ENCODE measurements around the gene LINS1. TPM values are rescaled to one million over a fixed set of nuclear protein-coding genes. Genes with fewer than 3 reads are reported as not detected.

Gene LINS1
- total RNA-seq, 2 experiments from 2014 or later, result 38.9 to 39.6 TPM

GRCh38 chr15:100597862-100598261 lies 4.1 kb downstream of the LINS1 start:
- Mint-ChIP-seq H3K36me3 (ENCODE audit: low read depth) (peaks cover 16% of the 10 kb centered on the region), H3K9me3 (no peaks in the 10 kb centered on the region), H3K27ac (no peak overlapping the region), H3K27me3 (no peaks in the 10 kb centered on the region), H3K4me1 (ENCODE audit: low read depth) (peaks cover 67% of the 10 kb centered on the region), H3K4me3 (peak overlapping the region; percentile 64)
- H3K4me1 ChIP-seq (ENCODE audit: insufficient read depth, low read length), result peaks cover 64% of the 10 kb centered on the region
- no peak for TF ChIP-seq CTCF (IDR thresholded peaks at IDR 0.05)
- H3K9me3 ChIP-seq (ENCODE audit: control insufficient read depth in 1 of 2, insufficient read depth in 1 of 2, low read length in 2 of 2), result no peaks in the 10 kb centered on the region
- H3K27me3 ChIP-seq (ENCODE audit: control insufficient read depth in 1 of 2, insufficient read depth in 2 of 2, low read length in 2 of 2), result no peaks in the 10 kb centered on the region
- DNase-seq (peak in 2 of 14 experiments; percentile 39 to 49), ATAC-seq (ENCODE audit: poor library complexity) (no peak)
- H3K27ac ChIP-seq (ENCODE audit: low read depth in 1 of 2, low read length in 2 of 2), result peak overlapping the region; percentile 75 to 81
- ChIA-PET CTCF (interaction anchor here (1.0 to 2.4 kb wide), 5 partner anchors 25 to 670 kb away, joined by 4 to 10 read pairs (median 6); no protein-coding TSS in a partner anchor), POLR2A (interaction anchor here (1.3 to 4.3 kb wide), 5 partner anchors 26 to 669 kb away, joined by 3 to 44 read pairs (median 9); no protein-coding TSS in a partner anchor)
- peak overlapping the region; percentile 6 for H3K4me3 ChIP-seq (ENCODE audit: low read length)
- intact Hi-C loops (cut with DNase I, micrococcal nuclease), result loop anchor here in 1 of 2 experiments (10.0 kb wide), 1 partner anchor 673 kb away; no protein-coding TSS in a partner anchor
- H3K36me3 ChIP-seq (ENCODE audit: insufficient read depth, low read length), result peaks cover 3% of the 10 kb centered on the region

DNA sequence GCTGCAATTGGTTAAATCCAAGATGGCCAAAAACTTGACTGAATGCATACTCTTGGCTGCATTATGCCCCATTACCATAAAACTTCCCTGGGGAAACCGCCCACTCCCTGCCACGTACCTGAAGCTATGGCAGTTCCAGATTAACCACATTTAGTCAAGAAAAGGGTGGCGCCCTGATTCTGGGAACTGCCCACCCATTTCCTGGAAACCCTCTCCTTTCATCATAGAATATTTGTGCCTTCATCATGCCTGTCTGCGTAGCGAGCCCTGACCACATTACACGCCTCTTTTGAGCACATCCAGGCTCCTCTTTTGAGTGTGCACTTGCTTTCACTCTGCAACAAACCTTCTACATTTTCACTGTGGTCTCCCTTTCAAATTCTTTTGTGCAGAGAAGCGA lies 5.2 kb downstream of the LINS1 start:
- H3K27ac Mint-ChIP-seq, result no peak overlapping the region
- ATAC-seq (ENCODE audit: poor library complexity), result peak; percentile 84
- CTCF ChIA-PET, result interaction anchor here (0.7 to 3.1 kb wide), 6 partner anchors 24 to 668 kb away, joined by 3 to 10 read pairs (median 4); no protein-coding TSS in a partner anchor

GRCh38 chr15:100595964-100596363 lies 6.0 kb downstream of the LINS1 start:
- ChIA-PET CTCF (interaction anchor here (1.1 to 3.1 kb wide), 4 partner anchors 23 to 667 kb away, joined by 3 to 10 read pairs (median 6); no protein-coding TSS in a partner anchor), POLR2A (interaction anchor here (0.9 to 4.3 kb wide), 9 partner anchors 8 to 1945 kb away, joined by 3 to 44 read pairs (median 6); no protein-coding TSS in a partner anchor)
- Histone ChIP-seq H3K9me3 (ENCODE audit: control insufficient read depth in 1 of 2, insufficient read depth in 1 of 2, low read length in 2 of 2) (no peaks in the 10 kb centered on the region), H3K36me3 (ENCODE audit: insufficient read depth, low read length) (peaks cover 5% of the 10 kb centered on the region), H3K27ac (ENCODE audit: low read depth in 1 of 2, low read length in 2 of 2) (peak overlapping the region; percentile 75 to 81), H3K4me1 (ENCODE audit: insufficient read depth, low read length) (peaks cover 69% of the 10 kb centered on the region), H3K4me3 (ENCODE audit: low read length) (peak overlapping the region; percentile 42), H3K27me3 (ENCODE audit: control insufficient read depth in 1 of 2, insufficient read depth in 2 of 2, low read length in 2 of 2) (no peaks in the 10 kb centered on the region)
- peaks cover 85% of the 10 kb centered on the region for H3K4me1 Mint-ChIP-seq (ENCODE audit: low read depth)
- no peaks in the 10 kb centered on the region for H3K27me3 Mint-ChIP-seq
- no peak overlapping the region for H3K27ac Mint-ChIP-seq
- TF ChIP-seq CTCF (IDR thresholded peaks at IDR 0.05), result no peak
- H3K36me3 Mint-ChIP-seq (ENCODE audit: low read depth), result peaks cover 34% of the 10 kb centered on the region
- intact Hi-C loops (cut with DNase I, micrococcal nuclease), result loop anchor here in 1 of 2 experiments (10.0 kb wide), 1 partner anchor 671 kb away; no protein-coding TSS in a partner anchor
- ATAC-seq (ENCODE audit: poor library complexity), result no peak
- DNase-seq, result peak in 3 of 14 experiments; percentile 18 to 25 (median 20)
- peak overlapping the region; percentile 71 for H3K4me3 Mint-ChIP-seq
- no peaks in the 10 kb centered on the region for H3K9me3 Mint-ChIP-seq

More for the DNA sequence above, 5.2 kb downstream of the LINS1 start:
- intact Hi-C loops (cut with DNase I, micrococcal nuclease), result loop anchor here in 1 of 2 experiments (10.0 kb wide), 1 partner anchor 672 kb away; no protein-coding TSS in a partner anchor
- H3K9me3 ChIP-seq (ENCODE audit: control insufficient read depth in 1 of 2, insufficient read depth in 1 of 2, low read length in 2 of 2), result no peaks in the 10 kb centered on the region
- POLR2A ChIA-PET, result interaction anchor here (0.9 to 4.3 kb wide), 12 partner anchors 9 to 1946 kb away, joined by 3 to 44 read pairs (median 4); no protein-coding TSS in a partner anchor
- peaks cover 5% of the 10 kb centered on the region for H3K36me3 ChIP-seq (ENCODE audit: insufficient read depth, low read length)
- Mint-ChIP-seq H3K9me3 (no peaks in the 10 kb centered on the region), H3K27me3 (no peaks in the 10 kb centered on the region), H3K4me1 (ENCODE audit: low read depth) (peaks cover 77% of the 10 kb centered on the region), H3K4me3 (peak overlapping the region; percentile 71), H3K36me3 (ENCODE audit: low read depth) (peaks cover 26% of the 10 kb centered on the region)
- H3K4me1 ChIP-seq (ENCODE audit: insufficient read depth, low read length), result peaks cover 69% of the 10 kb centered on the region
- peak; percentile 58 to 96 (median 87) for DNase-seq
- no peaks in the 10 kb centered on the region for H3K27me3 ChIP-seq (ENCODE audit: control insufficient read depth in 1 of 2, insufficient read depth in 2 of 2, low read length in 2 of 2)
- peak overlapping the region; percentile 75 to 81 for H3K27ac ChIP-seq (ENCODE audit: low read depth in 1 of 2, low read length in 2 of 2)
- peak overlapping the region; percentile 42 for H3K4me3 ChIP-seq (ENCODE audit: low read length)
- no peak for TF ChIP-seq CTCF (IDR thresholded peaks at IDR 0.05)
